ENCODE measurements around the gene ARID5B.
"Not testable (repeated sequence)": the region's sequence is repeated elsewhere in the genome, so short reads cannot be mapped to it uniquely, and the experiment has no call there.

Gene ARID5B, protein sequence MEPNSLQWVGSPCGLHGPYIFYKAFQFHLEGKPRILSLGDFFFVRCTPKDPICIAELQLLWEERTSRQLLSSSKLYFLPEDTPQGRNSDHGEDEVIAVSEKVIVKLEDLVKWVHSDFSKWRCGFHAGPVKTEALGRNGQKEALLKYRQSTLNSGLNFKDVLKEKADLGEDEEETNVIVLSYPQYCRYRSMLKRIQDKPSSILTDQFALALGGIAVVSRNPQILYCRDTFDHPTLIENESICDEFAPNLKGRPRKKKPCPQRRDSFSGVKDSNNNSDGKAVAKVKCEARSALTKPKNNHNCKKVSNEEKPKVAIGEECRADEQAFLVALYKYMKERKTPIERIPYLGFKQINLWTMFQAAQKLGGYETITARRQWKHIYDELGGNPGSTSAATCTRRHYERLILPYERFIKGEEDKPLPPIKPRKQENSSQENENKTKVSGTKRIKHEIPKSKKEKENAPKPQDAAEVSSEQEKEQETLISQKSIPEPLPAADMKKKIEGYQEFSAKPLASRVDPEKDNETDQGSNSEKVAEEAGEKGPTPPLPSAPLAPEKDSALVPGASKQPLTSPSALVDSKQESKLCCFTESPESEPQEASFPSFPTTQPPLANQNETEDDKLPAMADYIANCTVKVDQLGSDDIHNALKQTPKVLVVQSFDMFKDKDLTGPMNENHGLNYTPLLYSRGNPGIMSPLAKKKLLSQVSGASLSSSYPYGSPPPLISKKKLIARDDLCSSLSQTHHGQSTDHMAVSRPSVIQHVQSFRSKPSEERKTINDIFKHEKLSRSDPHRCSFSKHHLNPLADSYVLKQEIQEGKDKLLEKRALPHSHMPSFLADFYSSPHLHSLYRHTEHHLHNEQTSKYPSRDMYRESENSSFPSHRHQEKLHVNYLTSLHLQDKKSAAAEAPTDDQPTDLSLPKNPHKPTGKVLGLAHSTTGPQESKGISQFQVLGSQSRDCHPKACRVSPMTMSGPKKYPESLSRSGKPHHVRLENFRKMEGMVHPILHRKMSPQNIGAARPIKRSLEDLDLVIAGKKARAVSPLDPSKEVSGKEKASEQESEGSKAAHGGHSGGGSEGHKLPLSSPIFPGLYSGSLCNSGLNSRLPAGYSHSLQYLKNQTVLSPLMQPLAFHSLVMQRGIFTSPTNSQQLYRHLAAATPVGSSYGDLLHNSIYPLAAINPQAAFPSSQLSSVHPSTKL

GRCh38 chr10:61900829-61901792 lies at the start of gene ARID5B:
TSS of gene ARID5B (plus strand) at chr10:61901699. CDS start at chr10:61901710, 11 bp downstream.
- DNase-seq: no peak

DNA sequence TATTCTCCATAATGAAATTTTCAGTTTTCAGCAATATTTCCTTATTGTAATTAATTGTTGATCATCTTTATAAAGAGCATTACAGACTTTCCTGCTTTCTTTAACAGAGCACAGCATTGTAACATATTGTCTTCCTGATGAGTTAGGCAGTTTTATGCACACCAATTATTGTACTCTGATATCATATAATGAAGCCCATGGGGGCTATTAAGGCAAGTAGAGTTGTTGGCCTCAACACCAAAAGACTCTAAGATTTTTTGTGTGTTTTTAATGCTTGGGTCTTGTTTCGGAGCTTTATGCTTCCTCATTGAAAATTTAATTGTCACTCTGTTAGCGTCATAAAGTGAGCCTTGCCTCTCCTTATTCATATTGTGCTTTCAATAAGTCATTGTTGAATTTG lies 49.2 kb upstream of the ARID5B start:
- peak; percentile 13 for DNase-seq

DNA sequence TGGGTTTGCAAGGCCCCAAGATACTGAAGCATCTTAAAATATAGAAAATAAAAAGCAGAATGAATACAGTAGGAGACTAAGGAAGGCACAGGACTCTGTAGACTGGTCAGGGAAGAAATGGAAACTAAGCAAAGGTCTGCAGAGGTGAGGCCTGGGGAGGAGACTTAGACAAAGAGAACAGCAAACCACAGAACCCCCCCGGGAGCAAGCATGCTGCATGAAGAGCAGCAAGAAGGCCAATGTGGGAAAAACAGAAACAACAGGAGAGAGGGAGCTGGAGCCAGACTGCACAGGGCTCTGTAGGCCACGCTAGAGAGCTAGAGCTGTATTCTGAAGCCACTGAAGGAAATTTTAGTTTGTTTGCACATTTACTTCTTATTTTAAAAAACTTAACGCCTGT lies 45.7 kb upstream of the ARID5B start:
- DNase-seq: no peak

DNA sequence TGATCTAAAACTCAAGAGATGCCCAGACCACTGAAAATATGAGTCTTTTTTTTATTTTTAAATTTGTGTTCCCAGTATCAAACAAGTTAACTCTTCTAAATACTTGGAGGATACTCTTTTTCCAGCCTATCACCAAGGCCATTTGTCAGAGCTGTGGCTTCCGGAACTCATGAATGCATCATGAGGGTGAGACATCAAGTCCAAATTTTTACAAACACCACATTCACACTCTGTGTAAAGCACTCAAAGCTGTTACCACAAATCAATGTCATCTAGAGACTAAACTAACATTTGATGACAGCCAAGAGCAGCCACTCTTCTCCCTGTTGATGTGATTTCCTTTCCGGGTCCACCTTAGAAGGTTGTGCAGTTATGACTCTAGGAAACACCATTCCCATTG lies 43.8 kb upstream of the ARID5B start:
- DNase-seq: no peak

- DNase-seq: no peak
Measured at GRCh38 chr10:61859786-61860185, 41.7 kb upstream of the ARID5B start.

- DNase-seq: no peak
Measured at GRCh38 chr10:61860964-61861758, 40.3 kb upstream of the ARID5B start.

DNA sequence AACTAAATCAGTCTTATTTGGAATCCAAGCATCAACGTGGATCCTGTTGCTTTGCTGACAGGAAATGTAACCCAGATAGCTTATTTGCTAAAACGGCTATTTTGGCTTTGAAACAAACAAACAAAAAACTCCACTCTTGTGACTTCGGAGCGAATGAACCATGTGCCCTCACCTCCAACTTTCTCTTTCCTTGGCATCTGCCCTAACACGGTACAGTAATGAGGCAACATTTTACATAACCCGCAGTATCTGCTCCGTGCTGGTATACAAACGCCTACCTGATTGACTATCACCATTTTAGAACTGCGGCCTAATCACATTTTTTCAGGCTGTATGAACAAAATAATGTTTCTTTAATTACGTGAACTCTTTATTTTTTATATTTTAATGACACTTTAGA lies 37.5 kb upstream of the ARID5B start:
- no peak for DNase-seq

- DNase-seq: no peak
Measured at GRCh38 chr10:61866700-61867368, 34.7 kb upstream of the ARID5B start.

DNA sequence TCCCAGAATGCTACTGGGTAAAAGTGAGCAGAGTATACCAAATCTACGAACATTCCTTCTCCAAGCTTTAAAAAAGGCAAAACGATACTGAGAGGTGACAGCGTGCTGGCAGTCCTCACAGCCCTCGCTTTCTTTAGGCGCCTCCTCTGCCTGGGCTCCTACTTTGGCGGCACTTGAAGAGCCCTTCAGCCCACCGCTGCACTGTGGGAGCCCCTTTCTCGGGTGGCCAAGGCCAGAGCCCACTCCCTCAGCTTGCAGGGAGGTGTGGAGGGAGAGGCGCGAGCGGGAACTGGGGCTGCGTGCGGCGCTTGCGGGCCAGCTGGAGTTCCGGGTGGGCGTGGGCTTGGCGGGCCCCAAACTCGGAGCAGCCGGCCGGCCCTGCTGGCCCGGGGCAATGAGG lies 34.1 kb upstream of the ARID5B start:
- DNase-seq: not testable (repeated sequence)

DNA sequence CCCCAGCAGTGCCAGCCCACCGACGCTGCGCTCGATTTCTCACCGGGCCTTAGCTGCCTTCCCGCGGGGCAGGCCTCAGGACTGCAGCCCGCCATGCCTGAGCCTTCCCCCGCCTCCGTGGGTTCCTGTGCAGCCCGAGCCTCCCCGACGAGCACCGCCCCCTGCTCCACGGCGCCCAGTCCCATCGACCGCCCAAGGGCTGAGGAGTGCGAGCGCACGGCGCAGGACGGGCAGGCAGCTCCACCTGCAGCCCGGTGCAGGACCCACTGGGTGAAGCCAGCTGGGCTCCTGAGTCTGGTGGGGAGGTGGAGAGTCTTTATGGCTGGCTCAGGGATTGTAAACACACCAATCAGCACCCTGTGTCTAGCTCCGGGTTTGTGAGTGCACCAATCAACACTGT lies 33.7 kb upstream of the ARID5B start:
- not testable (repeated sequence) for DNase-seq

DNA sequence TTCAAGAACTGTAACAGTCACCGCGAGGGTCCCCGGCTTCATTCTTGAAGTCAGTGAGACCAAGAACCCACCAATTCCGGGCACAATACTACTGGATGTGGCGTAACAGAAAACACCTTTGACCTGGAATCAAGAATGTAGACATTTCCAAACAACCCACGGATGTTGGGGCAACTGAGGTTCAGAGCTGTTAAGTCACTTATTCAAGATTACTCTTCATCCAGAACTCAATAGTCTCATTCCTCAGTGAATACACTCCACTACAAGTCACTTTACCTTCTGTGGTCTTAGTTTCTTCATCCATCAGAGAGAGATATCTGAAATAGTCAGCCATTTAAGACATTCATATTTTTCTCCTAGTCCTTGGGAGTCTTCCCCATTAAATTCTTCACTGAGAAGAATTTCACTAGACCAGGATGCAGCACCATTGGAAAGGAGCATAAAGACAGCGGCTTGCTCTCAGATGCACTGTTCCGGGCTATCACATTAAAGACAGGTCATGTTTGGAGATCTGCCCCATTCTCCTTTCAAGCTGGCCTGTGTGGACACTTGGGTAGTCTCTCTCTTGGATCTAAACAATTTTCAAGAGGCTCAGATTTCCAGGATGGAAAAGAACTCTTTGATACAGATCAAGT lies 32.3 kb upstream of the ARID5B start:
- no peak for DNase-seq

DNA sequence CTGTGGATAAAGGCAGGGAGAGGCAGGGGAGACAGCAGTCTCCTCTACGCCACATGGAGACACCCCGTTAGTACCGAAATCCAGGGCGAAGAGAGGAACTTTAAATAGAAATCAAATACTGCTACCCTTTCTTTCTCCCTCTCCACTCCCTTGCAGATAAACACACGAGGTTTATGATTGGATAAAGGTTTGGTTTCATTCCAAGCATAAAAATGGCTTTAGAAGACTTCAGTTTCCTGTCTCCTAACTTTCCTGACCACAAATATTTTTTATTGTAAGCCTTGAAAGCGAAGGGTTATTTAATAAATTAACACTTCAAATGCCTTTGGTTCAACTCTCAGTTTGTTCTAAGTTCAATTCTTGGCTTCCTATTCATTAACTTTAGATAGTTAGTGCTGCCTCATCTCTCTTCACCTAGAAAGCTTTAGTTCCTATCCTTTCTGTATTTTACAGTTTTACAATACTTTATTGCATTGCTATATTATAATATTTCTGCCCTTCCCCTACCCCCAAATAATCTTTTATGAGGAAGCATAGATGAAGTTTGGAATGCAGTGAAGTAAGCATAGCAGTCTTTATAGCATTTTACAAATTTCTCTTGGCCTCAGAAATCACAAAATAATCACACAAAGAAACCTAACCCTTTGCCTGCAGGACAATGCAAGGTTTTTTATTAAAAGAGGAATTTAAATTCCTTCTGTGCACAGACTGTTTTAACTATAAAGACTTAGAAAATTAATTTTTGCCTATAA lies 31.5 kb upstream of the ARID5B start:
- DNase-seq: no peak

- DNase-seq: no peak
Measured at GRCh38 chr10:61870526-61870895, 31.0 kb upstream of the ARID5B start.

DNA sequence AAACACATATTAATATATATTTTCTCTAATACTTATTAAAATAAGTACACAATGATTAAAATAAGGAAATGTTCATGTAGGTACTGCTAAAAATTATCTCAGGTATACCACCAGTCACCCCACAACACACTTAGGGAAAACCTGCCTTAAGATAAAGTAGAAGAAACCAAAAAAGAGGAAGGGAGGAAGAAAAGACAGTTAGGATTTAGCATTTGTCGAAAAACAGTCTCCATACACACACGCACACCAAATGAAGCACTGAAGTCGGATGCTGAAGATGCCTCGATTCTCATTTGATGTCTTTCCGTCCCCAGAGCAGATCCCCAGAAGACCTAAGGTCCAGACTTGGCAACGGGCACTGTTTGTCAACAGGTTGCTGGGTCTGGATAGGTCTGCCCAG lies 30.0 kb upstream of the ARID5B start:
- no peak for DNase-seq

DNA sequence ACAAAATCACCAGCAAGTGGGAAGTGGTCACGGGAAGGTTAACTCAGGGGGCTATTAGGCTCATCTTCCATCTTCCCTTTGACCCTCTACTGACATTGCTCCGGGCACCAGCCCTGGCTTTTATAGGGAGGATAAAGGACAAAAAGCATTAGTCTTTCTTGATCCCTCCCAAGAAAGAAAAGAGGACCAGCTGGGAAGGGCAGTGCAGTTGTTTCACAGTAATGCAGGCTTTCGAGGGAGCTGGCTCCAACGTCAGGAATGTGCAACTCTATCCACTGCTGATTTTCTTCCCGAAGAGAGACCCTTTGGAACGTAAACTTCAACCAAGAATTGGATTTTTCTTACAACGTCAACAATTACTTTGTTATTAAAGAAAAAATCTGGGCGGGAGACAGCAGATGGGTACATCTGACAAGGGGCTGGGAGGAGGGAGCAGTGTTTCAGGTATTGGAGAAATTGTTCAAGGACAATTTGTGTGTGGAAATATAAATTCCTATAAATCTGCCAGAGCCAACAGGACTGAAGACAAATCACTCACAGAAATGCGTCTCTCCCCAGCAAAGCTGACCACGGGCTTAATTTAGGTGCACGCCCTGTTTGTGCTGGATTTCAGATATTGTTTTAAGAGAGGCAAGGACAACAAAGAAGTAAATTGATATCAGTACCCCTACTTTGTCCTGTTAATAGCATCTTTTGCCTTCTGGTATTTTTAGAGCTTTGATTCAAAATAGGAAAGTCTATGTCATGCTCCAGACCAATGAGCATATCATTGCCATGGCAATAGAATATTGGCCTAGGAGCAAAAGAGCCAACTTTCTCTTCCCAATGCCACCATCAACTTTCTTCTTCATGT lies 23.4 kb upstream of the ARID5B start:
- DNase-seq: no peak

- DNase-seq: no peak
Measured at GRCh38 chr10:61878740-61879068, 22.8 kb upstream of the ARID5B start.

DNA sequence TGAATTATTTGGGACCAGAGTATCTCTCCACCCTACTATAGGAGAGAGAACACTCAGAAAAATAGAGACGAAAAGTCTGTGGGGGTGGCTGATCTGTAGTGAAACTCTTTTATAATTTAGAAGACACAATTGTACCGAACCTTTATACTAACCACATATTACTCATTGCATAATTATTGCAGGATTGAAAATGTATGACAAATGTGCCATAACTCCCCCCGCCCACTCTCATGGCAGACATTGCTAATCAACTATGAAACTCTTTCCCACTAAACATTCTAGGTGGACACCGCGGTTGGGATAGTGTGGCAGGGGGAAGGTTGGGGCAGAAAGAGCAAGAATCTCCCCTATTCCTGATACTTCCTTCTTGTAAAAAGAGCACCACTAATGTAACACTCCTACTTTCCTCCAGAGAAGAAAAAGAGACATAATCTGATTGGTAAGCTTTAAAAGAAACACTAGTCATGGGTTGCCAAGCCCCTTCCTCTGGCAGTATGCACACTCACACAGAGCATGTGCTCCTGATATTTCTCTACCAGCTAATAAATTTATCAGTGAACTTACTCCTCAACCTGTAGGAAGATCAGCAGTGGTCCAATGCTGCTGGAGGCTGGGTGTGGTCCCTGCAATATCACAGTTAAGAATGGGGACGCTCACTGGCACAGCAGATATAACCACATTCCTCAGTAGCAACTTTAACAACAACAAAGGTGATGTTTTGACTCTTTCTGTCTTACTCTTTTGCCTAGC lies 18.7 kb upstream of the ARID5B start:
- DNase-seq: no peak
